Right lobe of liver (tissue), 4 donors: Measurements from ENCODE around the gene MSMP.

Source experiments
- POLR2A ChIP-seq: fragments of 450-650 bp; IDR thresholded peaks from one replicate; pipeline ENCODE4 v1.6.1; 2017; ENCODE audit warnings: antibody characterized with exemption, mild to moderate bottlenecking
- TF ChIP-seq, protein P1 (sequence below), 4 donors: fragments of 200-600 bp in 3 of 4; fragments of 450-650 bp in 1 of 4; IDR thresholded peaks; one replicate each; pipeline versions ENCODE4 v1.5.1 to v1.8.0; 2016 to 2022; ENCODE audit warnings: antibody characterized with exemption in 4 of 4, mild to moderate bottlenecking in 2 of 4
- donor health status: DM: no; HTN: no; CAD: no.
- donor health status: DM: no; HTN: no; CAD: no.
- donor health status: DM: no; HTN: yes; CAD: no.

DNA sequence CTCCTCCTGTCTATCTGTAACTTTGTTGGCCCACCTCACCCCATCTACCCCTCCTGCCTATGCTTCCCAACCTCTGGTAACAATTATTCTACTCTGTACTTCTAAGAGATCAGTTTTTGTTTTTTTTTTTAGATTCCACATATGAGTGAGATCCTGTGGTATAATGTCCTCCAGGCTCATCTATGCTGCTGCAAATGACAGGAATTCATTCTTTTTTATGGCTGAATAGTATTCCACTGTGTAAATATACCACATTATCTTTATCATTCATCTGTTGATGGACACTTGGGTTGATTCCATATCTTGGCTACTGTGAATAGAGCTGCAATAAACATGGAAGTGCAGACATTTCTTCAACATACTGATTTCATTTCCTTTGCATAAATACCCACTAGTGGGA is 29.3 kb upstream of the MSMP start:
- TF ChIP-seq, protein P1, sequence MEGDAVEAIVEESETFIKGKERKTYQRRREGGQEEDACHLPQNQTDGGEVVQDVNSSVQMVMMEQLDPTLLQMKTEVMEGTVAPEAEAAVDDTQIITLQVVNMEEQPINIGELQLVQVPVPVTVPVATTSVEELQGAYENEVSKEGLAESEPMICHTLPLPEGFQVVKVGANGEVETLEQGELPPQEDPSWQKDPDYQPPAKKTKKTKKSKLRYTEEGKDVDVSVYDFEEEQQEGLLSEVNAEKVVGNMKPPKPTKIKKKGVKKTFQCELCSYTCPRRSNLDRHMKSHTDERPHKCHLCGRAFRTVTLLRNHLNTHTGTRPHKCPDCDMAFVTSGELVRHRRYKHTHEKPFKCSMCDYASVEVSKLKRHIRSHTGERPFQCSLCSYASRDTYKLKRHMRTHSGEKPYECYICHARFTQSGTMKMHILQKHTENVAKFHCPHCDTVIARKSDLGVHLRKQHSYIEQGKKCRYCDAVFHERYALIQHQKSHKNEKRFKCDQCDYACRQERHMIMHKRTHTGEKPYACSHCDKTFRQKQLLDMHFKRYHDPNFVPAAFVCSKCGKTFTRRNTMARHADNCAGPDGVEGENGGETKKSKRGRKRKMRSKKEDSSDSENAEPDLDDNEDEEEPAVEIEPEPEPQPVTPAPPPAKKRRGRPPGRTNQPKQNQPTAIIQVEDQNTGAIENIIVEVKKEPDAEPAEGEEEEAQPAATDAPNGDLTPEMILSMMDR (IDR thresholded peaks at IDR 0.05) = no peak
- TF ChIP-seq POLR2A = no peak
